HK-2 (cell line): ENCODE results near the gene EGLN2.
A peak's percentile ranks its signal among the peaks of the same experiment; 100 is the strongest.
"Not testable (repeated sequence)": the region's sequence is repeated elsewhere in the genome, so short reads cannot be mapped to it uniquely, and the experiment has no call there.

Source experiments
- DNase-seq: peaks from one replicate; pipeline ENCODE4 v3.0.0-alpha.2; 2018; ENCODE audit not compliant: unreplicated experiment

Gene EGLN2

DNA sequence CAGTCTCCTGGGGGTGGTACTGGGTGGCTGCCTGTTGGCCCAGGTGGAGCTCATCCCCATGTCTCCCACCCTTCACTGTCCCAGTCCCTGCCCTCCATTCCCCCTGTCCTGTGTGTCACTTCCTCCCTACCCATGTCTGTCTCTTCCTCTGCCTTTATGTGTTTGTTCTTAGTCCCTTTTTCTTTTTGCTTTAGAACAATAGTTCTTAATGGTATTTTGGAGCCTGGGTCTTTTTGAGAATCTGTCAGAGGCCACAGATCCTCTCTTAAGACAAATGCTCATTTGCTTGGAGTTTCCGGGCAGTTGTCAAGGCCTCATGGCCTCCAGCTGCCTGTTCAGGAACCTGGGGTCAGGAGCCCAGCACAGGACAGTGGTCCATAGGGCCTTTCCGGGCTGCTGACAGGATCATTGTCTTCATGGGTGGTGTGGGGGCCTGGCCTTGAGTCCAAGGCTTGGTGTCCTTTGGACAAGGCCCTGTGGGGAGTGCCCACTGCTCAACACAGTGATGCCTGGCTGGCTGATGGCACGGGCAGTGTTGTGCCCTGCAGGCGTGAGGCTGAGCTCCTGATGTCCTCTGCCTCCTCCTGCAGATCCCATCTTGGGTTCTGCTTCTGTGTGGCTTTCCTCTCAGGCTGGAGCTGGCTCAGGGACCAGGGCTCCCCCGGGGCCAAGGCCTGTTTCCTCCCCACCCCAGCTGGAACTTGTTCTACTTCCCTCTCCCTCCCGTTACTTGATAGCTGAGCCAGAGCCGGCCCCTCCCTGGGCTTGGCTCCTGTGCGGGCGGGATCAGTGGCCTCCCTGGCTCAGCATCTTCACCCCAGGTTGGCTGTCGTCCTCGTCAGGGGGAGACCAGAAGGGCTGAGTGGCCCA lies 3.5 kb downstream of the EGLN2 start:
- DNase-seq: no peak

DNA sequence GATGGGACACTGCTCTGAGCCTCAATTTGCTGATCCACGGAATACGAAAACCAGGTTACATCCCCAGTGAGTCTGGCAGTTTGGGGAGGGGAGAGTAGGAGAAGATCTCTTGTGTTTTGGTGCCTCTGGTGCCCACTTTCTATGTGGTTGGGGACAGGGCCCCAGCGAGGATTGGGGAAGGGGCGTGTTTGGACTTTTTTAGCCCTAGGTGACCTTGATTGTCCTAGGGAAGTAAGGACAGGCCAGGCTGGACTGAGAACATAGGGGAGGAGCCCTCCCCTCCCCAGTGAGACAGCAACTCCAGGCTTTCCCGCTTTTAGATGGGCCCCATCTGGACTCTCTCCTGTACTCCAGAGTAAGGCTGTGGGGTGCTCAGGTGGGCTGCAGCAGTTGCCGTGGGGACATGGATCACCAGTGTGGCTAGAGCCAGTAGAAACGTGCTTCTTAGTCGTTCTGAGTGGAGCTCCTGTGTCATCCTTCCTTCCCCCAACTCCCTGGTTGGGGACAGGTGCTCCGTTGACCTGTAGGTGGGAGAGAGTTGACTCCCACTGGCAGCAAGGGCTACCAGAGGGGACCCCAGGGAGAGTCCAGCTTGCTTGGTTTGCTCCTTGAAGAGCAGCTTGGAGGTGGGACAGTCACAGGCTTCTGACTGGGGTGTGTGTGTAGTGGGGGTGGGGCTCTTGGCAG lies 4.3 kb downstream of the EGLN2 start:
- DNase-seq: no peak

DNA sequence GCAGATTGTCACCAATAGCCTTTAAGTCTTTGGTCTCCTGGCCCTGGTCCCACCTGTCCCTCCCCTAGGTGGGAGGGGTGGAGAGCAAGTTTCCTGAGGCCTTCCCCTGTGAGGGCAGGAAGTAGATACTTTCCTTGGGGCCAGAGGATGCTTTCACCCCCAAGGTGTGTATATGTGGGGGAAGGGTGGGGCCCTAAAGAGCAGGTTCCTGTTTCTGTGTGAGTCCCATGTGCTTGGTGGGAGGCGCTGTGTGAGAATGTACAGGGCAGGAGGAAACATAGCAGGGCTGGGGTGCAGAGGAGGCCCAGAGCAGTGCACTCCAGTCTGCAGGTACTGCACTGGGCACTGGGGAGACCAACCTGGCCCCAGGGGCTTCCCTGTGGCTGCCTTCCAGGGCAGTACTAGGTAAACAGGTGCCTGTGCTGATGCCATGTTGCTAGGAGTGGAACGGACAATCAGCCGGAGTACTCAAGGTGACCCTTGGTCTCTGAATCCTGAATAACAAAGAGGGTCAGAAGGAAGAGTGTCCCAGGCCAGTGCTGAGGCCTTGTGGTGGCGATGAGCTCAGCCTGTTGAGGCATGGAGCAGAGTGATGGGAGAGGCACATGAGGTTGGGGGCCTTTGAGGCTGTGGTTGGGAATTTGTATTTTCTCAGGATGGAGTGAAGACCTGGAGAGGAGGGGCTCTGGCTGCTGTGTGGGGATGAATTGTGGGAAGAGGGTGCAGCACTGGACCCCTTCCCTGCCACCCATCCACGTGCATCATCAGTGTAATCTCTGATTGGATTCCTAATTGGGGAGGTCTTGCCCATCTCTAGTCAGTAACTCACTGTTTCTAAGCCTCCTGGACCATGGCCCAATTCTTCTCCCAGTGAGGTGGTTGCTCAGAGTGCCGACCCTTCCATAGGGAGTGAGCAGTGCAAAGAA lies 5.1 kb downstream of the EGLN2 start:
- no peak for DNase-seq

DNA sequence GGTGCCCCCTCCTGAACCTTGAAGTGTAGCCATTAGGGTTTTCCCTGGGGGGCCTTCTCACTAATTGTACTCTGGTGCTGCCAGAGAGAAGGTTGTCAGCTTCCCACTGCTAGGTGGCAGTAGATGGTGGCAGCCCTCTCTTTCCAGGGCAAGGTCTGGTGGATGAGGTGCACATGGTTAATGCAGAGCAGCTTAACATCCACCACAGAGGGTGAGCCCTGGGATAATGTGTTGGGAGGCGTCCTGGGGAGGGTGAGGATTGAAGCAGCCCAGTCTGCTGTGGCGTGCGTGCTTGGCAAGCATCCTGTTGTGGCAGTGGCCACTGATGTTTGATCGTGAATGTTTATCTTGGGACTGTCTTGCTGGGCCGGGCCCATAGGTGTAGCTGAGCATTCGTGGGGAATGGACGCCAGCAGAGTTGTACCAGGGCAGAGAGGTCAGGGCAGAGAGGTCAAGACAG lies 5.8 kb downstream of the EGLN2 start:
- no peak for DNase-seq

DNA sequence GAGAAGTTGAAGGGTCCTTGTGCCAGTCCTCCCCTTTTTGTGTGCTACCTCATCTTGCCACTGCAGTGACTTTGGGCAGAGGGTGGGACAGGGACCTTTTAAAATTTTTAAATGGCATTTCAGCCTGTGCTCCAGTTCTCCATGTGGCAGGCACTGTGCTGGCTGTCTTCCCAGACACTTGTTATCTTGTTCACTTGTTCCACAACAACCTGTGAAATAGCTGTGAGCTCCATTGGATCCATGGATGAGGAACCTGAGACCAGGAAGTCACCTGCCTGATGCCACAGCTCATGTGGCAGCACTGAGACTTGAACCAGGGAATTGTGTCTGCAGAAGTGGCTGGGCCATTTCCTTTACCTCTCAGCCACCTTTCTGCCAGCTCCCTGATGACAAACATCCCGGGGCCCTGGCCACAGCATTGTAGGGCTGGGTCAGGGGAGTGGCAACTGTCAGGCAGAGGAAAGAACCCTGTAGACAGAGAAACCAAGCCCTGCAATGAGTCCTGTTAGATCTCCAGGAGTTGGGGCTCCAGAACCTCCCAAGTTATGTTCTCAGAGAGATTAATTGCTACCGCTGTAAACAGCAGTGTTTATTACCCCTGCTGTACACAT lies 6.4 kb downstream of the EGLN2 start:
- no peak for DNase-seq

DNA sequence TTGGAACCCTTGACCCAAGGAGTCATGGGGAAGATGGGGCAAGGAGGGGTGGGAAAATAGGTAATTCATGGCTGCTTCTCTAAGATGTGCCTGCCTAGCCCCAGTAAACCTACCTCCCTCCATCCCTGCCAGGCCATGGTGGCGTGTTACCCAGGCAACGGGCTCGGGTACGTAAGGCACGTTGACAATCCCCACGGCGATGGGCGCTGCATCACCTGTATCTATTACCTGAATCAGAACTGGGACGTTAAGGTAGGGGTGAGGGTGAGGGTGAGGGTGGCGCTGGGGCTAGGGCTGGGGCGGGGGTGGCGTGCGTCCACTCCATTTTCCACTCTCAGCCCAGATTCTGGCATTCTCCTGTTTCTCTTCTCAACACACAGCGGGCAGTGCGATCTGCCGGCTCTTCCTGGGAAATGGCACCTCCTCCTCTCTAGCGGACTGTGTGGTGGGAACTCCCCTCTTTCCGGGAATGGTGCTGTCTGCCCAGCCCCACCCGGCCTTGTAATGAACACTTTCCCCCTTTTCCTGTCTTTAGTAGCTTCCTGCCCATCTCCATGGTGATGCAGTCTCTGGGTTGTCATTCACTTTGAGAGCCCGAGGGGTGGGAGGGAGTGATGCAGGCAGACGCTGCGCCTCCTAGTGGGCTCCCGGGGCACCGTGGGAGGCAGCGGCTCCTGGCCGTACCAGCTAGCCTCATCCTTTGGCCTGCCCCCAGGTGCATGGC lies 7.6 kb downstream of the EGLN2 start:
- no peak for DNase-seq

DNA sequence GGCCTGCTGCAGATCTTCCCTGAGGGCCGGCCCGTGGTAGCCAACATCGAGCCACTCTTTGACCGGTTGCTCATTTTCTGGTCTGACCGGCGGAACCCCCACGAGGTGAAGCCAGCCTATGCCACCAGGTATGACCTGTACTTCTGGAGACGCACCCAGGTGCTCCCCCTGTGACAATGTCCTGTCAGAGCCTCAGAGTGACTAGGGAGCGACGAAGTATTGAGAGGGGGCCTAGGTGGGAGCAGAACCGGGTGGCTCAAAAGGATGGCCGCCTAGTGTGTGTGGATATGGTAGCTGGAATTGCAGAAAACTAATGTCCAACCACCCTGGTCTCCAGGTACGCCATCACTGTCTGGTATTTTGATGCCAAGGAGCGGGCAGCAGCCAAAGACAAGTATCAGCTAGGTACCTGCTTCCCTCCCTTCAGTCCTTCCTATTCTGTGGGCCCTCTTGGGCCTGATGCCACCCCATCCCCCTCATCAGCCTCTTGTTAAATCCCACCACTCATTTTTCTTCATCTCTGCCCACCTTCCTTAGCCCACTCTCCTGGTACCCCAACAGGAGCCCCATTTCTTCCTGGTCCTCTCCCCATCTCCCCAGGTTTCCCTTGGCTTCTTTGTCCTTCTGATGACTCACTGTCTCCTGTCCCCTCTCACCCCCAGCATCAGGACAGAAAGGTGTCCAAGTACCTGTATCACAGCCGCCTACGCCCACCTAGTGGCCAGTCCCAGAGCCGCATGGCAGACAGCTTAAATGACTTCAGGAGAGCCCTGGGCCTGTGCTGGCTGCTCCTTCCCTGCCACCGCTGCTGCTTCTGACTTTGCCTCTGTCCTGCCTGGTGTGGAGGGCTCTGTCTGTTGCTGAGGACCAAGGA lies 8.4 kb downstream of the EGLN2 start:
- no peak for DNase-seq

DNA sequence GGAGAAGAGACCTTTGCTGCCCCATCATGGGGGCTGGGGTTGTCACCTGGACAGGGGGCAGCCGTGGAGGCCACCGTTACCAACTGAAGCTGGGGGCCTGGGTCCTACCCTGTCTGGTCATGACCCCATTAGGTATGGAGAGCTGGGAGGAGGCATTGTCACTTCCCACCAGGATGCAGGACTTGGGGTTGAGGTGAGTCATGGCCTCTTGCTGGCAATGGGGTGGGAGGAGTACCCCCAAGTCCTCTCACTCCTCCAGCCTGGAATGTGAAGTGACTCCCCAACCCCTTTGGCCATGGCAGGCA lies 9.0 kb downstream of the EGLN2 start:
- no peak for DNase-seq

DNA sequence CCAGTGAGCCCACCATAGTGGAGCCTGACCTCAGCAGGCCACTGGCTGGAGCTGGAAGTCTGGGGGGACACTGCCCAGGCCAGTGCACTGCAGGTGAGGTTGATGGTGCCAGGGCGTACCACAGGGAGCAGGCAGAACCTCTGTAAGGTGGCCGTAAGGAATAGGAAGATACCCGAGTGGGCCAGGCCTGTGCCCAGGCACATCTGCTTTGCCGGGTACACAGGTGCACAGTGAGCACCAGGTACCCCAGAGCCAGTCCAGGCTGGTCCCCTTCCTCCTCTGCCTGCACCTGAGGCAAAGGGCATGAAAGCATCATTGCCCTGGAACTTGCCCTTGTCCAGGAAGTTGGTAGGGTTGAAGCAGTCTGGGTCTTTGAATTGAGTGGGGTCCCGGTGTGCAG lies 9.5 kb downstream of the EGLN2 start:
- no peak for DNase-seq

DNA sequence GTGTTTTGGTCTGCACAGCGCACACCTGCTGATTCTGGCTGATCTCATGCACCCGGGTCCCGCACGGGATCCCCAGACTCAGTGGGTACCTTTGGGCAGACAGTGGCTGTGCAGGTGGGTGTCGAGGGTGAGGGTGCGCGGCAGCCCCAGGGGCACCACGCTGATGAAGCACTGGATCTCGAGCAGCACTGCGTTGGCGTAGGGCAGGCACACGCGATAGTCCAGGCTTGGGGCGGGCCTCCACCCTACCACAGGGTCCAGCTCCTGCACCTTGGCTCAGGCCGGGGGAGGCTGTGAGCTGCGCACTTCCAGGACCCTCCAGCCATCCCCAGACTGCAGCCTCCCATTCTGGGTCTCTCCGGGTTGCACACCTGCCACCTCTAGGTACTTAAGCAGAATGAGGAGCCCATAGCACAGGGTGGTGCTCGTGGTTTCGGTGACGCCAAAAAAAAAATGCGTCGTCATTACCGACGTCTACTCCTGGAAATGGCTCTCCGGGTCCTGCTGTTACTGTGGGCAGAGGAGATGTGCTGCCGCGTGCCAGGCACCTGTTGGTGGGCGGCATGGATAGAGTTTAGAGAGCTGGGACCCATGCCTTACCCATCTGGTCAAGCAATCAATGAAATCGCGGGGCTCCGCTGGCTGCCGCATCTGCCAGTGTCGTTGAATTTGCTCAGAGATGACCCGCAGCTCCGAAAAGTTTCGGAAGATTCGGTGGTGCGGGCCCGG lies 10.5 kb downstream of the EGLN2 start:
- DNase-seq: no peak

DNA sequence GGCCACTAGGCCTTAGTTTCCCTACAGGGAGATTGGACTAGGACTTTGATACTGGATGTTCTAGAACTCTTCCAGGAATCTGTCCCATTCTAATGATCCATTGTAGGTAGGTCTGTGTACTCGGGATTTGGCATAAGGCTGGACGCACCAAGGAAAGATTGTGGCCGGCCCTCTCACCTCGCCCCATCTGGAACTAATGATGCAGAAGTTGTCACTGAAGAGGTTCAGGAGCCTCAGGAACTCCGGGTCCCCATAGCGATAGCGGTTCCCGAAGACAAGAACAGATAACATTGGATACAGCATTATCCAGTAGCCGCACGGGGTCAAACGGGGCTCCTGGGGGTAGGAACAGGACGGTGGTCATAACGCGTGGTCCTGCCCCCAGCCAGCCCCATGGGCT lies 11.2 kb downstream of the EGLN2 start:
- DNase-seq: no peak

DNA sequence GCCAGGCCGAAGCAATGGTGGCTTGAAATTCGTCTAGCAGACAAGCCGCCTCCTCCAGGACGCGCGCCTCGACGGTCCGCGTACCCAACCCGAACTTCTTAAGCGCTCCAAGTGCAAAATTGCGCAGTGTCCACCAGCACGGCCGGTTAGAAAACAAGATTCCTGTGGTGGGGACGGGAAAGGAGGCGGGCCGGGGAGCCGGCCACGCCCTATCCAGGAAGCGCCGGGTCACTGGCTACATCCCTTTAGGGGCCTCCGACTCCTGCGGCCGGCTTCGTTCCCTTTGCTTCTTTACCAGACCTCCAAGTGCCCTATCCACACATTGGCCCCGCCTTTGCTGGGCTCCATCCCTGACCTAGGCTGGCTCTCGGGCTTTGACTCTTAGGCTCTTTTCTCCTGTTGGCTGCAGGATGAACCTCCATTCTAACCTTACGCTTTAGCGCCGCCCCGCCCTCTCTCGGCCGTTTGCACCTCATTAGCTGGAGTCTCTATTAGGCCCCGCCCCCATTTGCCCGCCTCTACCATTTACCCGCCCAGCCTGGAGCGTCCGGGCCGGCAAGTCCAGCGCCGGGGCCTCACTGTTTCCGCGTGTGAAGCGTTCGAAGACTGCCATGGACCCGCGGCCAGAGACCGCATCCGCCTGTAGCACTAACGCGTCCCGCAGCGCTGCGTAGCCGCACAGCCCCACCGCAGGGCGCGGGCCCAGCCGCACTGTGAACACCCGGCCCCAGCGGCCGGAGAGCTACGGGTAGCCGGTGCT lies 11.8 kb downstream of the EGLN2 start:
- peak; percentile 90 for DNase-seq

DNA sequence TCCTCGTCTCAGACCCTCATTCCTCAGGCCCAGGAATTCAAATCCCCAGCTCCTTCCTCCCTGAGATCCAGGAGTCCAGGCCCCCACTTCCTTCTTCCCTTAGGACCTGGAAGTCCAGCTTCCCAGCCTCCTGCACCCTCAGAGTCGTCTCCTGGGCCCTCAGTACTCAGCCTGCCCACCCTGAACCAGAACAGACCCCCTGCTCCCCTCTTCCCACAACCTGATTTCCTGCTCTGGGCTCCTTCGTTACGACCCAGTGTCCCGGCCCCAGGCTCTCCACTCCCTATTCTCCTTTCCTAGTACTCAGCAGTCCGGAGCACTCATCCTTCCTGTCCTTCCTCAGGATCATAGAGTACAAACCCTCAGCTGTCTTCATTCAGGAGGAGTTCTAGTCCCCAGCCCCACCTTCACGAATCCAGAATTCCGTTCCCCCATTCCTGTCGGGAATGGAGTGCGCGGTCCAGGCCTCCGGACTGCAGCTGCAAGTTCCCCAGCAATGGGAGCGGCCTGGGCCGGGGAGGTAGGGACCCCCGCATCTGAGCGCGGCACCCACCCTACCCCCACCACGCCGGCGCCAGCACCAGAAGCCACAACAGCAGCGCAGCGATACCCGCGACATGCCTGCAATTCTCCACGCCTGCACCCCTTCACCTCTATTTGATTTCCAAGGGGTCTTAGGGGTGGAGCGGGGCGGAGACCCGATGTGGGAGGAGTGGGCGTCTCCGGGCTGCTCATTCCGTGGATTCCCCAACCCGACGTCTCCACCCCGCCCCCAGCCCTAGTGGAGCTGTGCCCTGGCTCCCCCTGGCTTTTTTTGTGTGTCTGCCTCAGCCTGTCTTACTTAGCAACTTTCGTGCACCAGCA lies 12.7 kb downstream of the EGLN2 start:
- DNase-seq: no peak

DNA sequence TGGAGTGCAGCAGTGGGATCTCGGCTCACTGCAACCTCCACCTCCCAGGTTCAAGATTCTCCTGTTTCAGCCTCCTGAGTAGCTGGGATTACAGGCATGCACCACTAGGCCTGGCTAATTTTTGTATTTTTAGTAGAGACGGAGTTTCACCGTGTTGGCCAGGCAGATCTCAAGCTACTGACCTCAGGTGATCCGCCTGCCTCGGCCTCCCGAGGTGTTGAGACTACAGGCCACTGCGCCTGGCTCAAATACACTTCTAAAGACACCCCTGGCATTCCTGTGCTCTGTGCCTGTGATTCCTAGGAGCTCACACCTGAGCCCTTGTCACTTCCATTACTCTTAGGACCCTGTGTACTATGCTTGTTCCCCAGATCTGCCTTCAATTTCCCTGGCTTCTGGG lies 13.6 kb downstream of the EGLN2 start:
- not testable (repeated sequence) for DNase-seq

DNA sequence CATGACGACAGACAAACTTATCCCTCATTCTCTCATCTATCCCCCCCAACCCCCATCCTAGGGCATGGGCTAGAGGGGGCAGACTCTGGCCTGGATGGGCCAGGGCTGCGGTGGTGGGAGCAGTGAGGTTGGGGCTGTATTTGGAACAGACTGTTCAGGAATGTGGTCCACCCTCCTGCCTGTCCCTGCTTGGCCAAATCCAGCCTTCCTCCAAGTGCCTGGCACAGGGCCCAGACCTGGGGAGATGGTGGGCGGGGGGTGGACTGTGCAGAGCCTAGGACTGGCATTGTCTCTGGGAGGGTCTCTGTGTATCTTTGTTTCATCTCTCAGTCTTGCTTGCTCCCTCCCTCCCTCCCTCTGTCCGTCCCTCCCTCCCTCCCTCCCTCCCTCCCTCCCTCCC lies 14.2 kb downstream of the EGLN2 start:
- no peak for DNase-seq

DNA sequence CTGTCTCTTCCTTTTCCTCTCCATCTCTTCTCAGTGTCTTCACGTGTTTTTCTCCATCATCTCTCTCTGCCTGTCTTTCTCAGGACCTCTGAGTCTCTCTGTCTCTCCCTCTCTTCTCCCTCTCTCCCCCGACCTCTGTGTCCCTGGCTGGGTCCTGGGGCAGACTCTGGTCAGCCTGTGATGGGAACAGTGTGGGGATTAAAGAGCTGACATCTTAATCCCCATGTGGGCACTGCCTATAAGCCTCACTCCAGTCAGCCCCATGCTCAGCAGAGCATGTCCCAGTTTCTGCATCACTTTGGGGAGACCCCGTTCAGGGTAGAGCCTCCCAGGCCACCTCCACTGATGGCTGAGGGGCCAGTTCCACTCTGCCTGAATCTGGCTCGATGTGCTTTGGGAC lies 16.2 kb downstream of the EGLN2 start:
- no peak for DNase-seq

DNA sequence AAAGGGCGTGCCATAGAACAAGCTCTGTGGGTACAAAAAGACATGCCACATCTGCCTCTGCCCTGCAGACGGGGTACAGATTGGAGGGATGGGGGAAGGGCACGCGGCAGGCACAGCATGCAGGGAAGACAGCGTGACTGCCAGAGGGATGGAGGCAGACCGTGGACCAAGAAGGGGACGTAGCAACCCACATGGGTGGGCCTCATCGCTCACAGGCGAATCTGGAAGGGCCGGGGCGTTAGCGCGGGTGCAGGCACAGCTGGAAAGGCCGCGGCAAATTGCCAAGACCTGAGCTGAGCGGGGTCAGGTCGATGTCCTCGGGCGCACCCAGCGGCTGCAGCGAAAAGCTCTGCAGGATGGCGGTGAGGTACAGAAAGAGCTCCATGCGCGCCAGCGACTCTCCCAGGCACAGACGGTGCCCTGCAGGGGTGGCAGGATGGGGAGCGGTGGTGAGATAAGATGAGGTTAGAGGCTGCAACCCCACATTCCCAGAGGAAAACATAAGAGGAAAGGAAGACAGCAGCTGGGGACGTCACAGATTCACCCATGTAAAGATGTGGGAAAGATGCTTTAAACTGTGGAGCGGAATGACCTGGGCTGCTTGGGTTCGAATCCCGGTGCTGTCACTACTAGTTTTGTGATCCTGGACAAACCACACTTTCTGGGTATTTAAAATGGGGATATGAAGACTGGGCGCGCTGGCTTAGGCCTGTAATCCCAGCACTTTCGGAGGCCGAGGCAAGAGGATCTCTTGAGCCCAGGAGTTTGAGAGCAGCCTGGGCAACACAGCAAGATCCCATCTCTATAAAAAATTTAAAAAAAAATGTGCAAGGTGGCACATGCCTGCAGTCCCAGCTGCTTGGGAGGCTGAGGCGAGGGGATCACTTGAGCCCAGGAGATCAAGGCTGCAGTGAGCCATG lies 19.7 kb downstream of the EGLN2 start:
- DNase-seq: not testable (repeated sequence)
